Activated naive CD4-positive, alpha-beta T cell (primary cell): ENCODE data around the gene ATP8B2.
A peak's percentile ranks its signal among the peaks of the same experiment; 100 is the strongest.
"Not testable (repeated sequence)": the region's sequence is repeated elsewhere in the genome, so short reads cannot be mapped to it uniquely, and the experiment has no call there.

Experiments used
- DNase-seq, 4 experiments: peaks; one replicate each; lab custom pipeline; 2025; lab: John Stamatoyannopoulos, UW

The ATP8B2 gene

DNA sequence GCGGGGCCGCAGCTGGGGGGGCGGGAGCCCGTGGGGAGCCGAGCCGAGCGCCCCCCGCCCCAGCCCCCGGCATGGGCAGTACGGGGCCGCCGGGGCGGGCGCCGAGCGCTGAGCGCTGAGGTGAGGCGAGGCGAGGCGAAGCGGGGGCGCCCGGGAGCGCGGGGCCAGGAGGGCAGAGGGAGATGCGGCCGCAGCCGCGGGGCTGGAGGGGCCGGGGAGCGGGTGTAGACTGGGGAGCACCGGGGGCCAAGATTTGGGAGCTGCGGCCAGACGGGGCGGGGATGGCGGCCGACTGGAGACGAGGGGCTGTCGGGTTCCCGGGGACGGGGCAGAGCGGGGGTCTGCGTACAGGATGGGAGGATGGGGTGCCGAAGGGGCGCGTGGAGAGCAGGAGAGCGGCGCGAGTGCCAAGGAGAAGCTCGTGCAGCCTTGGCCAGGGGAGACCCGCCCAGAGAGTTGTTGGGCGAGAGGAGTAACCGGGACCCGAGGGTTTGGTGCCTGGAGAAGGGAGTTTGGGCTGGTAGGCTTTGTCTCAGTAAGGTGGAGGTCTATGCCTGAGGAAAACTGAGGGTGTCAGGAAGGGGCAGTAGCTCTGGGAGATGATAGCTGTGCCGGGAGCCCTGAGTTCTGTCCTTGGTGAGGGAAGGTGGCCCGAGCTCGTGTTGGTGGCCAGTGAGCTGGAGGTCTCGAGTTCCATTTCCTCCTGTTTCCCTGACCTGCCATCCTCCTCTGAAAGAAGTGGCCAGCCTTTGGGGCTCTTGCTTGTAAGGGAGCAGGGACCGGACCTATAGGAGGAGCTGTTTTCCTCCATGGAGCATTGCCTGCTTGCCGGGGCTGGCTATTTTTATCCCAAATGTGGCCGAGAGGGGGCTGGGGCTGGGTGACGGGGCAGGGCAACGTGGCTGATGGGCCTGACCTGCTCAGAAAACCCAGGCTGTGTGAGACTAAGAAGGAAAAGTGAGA, 539 bp downstream of the ATP8B2 start:
- DNase-seq = no peak

GRCh38 chr1:154326546-154327465, 1.5 kb downstream of the ATP8B2 start:
- DNase-seq = no peak

DNA sequence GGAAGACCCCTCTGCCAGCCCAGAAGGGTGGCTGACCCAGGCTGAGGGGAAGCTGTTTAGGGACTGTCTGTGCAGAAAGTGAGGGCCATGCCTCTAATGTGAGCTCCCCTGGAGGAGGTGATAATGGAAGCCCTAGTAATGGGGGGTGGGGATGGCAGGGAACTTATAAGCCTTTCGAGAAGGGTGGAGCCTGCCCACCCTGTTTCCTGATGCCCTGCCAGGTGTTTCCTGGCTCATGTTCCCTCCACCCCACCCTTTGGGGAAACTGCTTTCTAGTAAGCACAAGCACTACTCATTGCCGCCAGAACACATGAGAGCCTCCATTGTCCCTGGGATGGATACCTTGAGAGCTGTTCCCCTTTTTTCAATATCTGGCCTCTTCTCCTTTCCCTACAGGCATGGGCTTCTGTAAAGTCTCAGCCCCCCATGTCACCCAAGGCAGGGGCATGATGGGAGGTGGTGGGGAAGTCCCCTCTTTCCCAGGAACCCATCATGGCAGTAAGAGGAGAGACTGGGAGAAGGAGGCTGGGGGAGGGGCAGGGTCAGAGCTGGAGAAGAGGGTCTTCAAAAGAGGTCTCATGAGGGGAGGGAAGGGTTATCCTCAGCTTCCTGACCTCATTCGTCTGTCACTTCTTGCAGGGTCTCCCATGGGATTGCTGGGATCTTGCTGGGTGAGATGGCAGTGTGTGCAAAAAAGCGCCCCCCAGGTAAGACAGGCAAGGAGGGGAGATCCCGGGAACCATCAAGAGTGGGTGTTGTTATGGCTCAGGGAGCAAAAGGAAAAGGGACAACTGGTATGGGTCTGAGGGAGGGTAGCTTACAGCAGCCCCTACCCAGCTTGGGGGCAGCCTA, 2.4 kb downstream of the ATP8B2 start:
- no peak for DNase-seq

GRCh38 chr1:154328318-154329151, 3.2 kb downstream of the ATP8B2 start:
- peak; percentile 56 to 83 (median 66) for DNase-seq

- no peak for DNase-seq
Observed at GRCh38 chr1:154329152-154329521, 3.8 kb downstream of the ATP8B2 start.

DNA sequence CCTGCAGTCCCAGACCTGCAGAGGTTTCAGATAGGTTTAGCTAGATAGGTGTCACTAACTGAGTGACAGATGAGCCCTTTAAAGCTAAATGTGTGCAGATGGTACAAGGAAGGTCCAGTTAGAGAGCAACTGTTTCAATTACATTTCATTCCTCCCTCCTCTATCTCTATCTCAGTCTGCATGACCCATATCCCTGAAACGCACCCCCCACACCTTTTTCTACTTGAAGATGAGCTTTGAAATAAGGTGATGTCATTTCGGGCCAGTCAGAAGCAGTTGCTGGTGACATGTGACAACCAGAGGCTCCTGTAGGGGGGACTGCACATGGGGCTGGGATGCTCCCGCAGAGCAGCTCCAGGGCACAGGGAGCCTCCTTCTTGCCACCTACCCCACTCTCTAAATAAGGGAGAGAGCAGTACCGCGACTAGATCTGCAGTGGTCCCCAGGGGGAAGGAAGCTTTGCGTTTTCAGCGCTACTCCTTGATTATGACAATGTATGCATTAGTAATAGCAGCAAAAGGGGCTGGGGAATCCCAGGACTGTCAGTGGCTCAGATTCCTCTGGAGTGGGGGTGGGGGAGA, 4.3 kb downstream of the ATP8B2 start:
- no peak for DNase-seq

DNA sequence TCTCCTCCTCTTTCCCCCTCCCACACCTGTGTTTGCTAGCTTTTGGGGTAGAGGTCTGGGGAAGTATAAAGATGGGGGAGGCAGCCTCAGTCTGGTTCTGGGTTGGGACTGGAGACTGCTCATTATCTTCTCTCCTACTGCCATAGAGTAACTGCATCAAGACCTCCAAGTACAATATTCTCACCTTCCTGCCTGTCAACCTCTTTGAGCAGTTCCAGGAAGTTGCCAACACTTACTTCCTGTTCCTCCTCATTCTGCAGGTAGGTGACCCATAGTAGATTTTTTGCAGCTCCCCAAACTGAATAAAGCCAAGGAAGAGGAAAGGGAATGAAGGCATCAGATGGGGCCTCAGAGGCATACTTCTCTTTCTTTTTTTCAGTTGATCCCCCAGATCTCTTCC, 5.3 kb downstream of the ATP8B2 start:
- DNase-seq = no peak

DNA sequence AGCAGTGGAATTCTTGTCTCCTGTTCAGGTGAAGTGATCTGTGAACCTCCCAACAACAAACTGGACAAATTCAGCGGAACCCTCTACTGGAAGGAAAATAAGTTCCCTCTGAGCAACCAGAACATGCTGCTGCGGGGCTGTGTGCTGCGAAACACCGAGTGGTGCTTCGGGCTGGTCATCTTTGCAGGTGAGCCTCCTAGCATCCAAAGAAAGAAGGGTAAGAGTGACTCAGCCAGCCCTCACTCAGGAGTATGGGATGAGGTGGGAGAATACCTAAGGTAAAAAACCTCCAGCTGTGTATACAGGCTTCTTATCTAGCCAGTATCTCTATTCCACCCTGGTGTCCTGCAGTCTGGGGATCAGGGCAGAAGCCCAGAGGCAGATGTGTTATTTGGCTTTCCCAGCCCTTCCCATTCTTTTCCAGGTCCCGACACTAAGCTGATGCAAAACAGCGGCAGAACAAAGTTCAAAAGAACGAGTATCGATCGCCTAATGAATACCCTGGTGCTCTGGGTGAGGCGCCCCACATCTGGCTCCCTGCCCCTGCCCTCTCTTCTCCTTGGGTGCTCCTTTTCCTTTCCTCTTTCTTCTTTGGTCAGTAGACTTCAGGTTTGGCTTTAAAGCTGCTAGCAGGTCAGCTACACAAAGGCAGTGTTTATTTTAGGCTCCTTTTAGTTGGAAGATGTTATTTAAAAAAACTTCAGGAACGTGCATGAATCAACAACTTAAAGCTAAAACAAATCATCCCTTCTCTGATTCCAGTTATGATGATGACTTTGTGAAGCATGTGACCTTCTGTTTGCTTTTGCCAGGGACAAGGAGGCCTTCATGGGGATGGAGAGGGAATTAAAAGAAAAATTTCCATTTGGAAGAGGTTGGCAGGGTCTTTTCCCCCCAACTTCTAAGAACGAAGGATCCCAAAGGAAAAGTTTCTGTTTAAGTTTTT, 9.0 kb downstream of the ATP8B2 start:
- no peak for DNase-seq

GRCh38 chr1:154335025-154335714, 9.8 kb downstream of the ATP8B2 start:
- peak; percentile 56 to 88 (median 86) for DNase-seq

DNA sequence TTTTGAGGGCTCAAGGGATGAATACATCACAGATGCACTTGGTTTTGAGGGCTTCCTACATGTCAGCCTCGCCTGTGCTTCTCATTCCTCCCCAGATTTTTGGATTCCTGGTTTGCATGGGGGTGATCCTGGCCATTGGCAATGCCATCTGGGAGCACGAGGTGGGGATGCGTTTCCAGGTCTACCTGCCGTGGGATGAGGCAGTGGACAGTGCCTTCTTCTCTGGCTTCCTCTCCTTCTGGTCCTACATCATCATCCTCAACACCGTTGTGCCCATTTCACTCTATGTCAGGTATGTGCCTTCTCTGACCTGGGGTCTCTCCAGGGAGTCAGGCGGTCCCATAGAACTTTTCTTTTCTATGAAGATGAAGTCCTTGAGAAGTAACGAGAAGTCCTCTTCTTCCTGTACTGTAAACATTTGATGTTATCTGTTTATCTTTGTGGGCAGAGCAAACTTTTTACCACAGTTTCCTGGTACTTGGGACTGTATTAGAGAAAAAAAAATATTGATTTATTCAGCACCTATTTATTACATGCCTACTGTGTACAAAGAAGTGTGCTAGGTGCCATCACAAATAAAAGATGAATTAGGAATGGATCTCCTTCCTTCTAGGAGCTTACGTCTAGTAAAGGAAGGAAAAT, 12.0 kb downstream of the ATP8B2 start:
- no peak for DNase-seq

GRCh38 chr1:154338875-154339274, 13.6 kb downstream of the ATP8B2 start:
- DNase-seq = no peak

DNA sequence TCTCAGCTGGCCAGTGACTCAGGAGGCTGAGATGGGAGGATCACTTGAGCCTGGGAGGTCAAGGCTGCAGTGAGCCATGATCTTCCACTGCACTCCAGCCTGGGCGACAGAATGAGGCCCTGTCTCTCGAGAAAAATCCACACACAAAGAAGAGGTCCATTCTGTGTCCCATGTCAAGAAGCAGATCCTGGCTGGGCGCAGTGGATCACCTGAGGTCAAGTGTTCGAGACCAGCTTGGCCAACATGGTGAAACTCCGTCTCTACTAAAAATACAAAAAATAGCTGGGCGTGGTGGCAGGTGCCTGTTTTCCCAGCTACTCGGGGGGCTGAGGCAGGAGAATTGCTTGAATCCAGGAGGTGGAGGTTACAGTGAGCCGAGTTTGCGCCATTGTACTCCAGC, 16.0 kb downstream of the ATP8B2 start:
- not testable (repeated sequence) for DNase-seq

DNA sequence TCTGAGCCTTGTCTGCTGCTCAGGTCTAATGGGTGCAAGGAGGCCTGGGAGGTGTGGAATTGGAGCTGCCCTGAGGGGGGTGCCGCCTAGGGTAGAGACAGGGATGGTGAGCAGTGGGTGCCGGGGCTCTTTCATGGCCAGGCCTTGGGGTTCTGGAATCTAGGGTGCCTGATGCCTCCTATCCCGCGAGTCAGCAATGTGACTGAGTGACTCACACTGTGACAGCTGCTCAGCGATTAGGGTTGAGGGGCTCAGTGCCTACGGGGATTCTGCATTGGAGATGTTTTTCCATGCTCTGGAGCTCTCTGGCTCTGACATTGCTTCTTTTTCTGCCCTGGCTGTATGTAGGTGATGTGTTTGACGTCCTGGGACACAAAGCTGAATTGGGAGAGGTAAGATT, 16.8 kb downstream of the ATP8B2 start:
- DNase-seq = no peak

DNA sequence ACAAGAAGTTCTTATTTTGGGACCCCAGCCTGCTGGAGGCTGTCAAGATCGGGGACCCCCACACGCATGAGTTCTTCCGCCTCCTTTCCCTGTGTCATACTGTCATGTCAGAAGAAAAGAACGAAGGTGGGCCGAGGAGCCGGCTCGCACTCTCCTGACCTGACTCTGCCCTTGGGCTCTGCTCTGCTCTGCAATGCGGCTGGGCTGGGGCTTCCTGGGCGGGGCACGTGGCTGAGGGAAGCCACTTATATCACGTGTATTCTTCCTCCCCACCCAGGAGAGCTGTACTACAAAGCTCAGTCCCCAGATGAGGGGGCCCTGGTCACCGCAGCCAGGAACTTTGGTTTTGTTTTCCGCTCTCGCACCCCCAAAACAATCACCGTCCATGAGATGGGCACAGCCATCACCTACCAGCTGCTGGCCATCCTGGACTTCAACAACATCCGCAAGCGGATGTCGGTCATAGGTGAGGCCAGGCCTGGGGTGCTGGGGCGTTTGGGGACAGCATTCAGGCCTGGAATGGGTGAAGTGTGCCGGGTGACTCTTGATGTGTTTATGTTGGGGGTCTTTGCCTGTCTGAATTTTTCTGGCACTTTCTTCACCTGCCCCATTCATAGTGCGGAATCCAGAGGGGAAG, 17.6 kb downstream of the ATP8B2 start:
- peak in 3 of 4 experiments; percentile 22 to 65 (median 49) for DNase-seq

GRCh38 chr1:154344977-154345837, 19.9 kb downstream of the ATP8B2 start:
- peak in 3 of 4 experiments; percentile 16 to 64 (median 54) for DNase-seq

DNA sequence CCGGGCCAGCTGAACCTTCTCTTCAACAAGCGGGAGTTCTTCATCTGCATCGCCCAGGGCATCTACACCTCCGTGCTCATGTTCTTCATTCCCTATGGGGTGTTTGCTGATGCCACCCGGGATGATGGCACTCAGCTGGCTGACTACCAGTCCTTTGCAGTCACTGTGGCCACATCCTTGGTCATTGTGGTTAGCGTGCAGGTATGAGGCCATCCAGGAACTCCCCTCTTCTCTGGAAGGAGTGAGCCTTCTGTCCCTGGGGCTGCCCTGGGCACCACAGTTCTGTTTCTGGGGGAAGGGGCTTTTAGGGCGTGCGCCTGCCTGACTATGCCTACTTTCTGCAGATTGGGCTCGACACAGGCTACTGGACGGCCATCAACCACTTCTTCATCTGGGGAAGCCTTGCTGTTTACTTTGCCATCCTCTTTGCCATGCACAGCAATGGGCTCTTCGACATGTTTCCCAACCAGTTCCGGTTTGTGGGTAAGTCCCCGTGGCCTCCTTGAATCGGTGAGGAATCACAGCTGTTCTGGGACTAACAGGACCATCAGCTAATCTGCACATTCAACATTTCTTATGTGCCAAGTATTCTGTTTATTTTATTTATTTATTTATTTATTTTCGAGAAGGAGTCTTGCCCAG, 21.1 kb downstream of the ATP8B2 start:
- no peak for DNase-seq
